GM19397 (cell line): ENCODE measurements around the gene ERC2.
"Not testable (repeated sequence)": the region's sequence is repeated elsewhere in the genome, so short reads cannot be mapped to it uniquely, and the experiment has no call there.

Source experiments
- ATAC-seq: cut with Tn5 transposase; IDR thresholded peaks from one replicate; pipeline ENCODE4 v1.9.1; 2021; ENCODE audit warnings: mild to moderate bottlenecking, moderate library complexity; ENCODE audit not compliant: unreplicated experiment

Gene ERC2

DNA sequence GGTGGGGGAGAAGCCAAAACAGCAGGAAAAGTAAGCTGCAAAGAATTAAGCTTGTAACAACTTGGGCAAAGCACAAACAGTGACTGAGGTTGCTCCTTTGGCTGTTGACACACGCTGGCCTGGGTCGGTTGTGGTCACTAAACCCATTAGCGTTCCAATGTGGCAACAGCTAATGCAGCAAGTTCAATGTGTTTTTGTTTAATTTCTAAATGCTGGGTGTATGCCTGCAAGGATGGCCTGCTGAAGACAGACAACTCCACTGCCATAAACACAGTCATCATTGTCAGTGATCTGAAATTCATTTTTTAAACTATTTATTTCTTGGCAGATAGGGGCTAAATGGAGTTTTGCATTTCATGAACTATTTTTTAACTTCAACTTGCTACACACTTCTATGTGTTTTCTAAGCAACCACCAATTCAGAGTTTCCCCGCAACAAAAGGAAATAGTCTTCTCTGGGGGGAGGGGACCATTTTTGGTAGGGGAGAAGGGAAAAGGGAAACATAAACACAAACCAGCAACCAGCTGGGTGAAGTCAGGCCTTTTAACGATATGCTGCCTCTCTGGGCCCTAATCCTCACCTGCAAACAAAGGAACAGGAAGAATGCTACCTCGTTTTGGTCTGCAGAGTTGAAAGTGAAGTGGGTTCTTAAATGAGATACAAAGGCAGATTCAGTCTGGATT is 946.4 kb downstream of the ERC2 start:
- no peak for ATAC-seq

DNA sequence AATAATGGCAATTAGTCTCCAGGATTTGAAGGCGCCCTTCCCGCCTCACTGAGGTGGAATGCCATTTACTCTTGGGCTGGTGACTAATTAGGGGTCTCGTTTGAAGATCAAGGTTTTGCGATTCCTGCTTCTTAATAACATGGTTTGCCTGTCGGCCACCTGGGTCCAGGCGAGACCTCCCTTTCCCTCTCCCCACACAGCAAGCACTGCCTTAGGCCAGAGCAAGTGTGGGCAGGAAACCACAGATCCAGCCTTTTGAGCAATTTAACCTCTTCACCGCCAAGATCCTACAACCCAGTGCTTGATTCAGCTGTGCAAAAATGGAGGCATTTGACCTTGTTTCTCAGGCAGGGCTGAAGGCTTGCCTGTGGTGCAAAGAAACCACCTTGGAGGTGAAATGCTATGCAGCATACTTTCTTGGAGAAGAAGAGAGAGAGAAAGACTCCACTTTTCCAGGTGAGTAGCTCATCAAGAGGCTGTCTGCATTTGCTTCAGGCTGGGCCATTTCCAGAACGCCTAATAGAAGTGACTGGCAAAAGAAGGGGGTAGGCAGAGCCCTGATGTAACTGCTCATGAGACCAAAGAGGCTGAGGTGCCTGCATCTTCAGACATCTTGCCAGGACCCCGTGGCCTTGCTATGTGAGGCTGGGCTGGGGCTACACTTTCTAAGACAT is 947.1 kb downstream of the ERC2 start:
- no peak for ATAC-seq

DNA sequence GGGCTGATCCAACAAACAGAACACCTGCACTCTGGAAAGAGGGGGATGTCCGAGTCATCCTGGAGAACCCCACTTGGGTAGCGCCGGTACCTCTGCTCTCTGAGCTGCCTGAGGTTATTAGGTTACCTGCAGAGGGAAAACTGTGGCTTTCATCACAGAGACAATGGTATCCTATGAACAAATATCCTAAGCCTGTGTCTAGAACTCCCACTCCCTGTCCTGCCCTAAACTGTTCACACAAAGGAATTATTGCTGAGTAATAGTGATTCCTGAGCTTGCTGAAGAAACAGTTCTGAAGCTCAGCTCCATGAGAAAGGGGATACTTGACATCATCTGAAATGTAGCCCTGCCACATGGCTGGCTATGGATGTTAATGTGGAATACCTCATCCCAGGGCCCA is 949.2 kb downstream of the ERC2 start:
- ATAC-seq: no peak

- no peak for ATAC-seq
Measured at GRCh38 chr3:55518451-55518850, 949.8 kb downstream of the ERC2 start.

- ATAC-seq: no peak
Measured at GRCh38 chr3:55516392-55517030, 951.8 kb downstream of the ERC2 start.

DNA sequence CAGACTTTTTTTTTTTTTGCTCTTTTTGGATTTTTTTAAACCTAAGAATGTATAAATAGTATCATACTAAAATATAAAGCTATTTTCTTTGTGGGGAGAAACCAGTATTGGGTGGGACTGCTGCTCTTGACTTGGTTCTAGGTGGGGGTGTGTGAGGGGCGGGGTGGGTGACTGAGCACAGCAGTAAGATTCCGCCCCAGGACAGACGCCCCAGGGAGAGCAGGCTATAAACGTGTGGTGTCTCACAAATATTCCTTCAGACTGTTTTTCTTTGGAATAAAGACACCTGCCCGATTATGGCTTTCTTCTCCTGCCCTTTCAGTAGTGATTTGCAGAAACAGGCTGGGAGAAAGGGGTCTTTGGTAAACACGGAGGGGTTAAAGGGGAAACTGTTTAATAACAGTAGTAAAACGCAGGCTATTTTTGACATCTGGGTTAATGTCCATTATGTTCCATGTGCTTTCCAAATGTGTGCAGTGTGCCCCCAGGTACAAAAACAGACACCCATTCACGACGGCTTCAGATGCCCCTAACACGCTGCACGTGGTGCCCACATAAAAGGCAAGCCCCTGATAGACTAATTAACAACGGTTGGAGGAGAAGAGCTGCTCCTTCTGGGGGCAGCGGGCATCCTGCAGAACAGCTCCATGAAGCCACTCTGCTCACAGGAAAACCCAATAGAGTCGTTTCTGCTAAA is 952.6 kb downstream of the ERC2 start:
- ATAC-seq: no peak

- no peak for ATAC-seq
Measured at GRCh38 chr3:55514962-55515361, 953.3 kb downstream of the ERC2 start.

DNA sequence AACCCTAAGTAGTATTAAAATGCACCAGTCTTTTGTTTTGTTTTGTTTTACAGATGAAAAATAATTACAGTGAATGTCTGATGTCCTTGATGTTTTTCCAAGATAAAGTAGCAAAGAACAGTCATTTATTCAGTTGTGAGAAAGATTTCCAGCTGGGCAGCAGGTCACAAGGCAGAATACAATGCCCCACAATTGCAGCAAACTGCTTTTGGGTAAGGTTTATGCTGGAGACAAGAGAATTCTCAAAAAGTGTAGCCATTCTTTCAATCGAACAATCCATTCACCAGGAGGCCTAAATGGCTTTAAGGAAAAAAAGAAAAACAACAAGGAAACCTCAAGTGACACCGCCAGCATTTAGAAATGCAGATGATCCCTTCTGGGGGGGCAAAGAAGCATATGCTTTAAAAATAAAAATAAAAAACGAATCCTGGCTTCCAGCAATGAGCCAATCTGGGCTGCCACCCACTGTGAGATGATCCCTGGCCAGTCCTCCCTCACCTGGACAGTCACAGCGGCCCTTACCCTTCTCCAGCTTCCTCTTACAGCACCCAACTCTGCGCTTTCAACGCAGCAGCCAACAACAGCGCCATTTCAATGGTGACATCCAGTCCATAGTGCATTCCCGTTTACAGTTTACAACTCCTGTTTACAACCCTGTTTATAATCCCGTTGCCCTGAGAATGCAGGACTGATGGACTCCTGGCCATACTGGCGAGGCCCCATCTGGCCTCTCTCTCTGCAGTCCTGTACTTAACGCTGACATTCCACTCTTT is 955.5 kb downstream of the ERC2 start:
- no peak for ATAC-seq

GRCh38 chr3:55511895-55512570 is 956.2 kb downstream of the ERC2 start:
- no peak for ATAC-seq

- no peak for ATAC-seq
Measured at GRCh38 chr3:55508335-55508734, 959.9 kb downstream of the ERC2 start.

DNA sequence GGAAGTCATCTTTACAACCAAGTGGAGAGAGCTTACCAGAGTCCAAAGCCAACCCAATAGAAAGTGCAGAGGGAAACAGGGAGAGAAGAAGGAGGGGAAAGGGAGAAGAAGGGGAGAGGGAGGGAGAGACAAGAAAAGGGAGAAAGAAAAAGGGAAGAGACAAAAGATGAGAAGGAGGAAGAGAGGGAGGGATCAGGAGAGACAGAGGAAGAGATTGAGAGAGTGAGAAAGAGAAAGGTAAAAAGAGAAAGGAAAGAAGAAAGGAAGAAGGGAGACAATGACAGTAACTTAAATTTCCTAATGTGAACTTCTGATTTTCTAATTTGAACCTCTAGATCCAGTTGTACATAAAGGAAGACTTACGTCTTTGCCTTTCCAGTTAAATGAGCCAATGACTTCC is 960.5 kb downstream of the ERC2 start:
- no peak for ATAC-seq

DNA sequence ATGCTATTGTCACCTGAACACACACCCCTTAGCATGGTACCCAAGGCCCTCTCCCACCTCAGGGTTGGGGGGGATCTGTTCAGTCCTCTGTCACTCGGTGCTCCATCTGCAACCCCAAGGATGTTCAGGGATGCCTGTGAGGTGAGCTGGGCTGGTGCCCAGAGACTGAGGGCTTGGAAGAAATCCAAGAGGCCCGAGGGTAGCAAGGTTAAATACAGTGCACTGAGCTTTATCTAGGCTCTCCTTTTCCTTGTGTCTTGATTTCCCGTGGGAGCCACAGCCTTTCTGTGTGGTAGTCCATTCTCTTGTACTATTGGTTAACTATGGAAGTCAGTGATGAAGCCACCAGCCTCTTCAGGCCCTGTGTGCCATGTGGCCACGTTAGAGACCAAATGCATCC is 962.5 kb downstream of the ERC2 start:
- no peak for ATAC-seq

DNA sequence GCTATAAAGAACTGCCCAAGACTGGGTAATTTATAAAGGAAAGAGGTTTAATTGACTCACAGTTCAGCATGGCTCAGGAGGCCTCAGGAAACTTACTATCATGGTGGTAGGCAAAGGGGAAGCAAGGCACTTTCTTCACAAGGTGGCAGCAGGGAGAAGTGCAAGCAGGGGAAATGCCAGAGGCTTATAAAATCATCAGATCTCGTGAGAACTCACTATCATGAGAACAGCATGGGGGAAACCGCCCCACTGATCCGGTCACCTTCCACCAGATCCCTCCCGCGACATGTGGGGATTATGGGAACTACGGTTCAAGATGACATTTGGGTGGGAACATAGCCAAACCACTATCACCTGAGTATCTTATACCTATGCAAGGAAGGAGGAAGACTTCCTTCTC is 963.2 kb downstream of the ERC2 start:
- ATAC-seq: not testable (repeated sequence)

DNA sequence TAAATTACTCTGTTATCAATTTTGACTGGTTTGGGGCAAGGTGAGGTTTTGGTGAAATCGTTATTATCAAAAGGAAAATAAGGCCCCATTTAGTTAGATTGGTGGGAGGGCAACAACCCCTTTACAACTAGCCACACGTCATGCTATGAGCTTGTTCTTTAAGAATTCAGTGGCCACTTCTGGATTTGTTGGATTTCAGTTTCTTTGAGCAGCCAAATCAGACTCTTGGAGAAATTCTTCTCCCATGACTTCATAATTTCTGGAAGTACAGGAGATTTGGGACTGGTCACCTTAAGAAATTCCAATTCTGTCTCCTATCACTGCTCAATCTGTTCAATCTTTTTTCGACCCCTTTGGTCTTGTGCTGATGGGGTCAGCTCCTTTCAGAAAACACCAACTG is 966.4 kb downstream of the ERC2 start:
- ATAC-seq: no peak

DNA sequence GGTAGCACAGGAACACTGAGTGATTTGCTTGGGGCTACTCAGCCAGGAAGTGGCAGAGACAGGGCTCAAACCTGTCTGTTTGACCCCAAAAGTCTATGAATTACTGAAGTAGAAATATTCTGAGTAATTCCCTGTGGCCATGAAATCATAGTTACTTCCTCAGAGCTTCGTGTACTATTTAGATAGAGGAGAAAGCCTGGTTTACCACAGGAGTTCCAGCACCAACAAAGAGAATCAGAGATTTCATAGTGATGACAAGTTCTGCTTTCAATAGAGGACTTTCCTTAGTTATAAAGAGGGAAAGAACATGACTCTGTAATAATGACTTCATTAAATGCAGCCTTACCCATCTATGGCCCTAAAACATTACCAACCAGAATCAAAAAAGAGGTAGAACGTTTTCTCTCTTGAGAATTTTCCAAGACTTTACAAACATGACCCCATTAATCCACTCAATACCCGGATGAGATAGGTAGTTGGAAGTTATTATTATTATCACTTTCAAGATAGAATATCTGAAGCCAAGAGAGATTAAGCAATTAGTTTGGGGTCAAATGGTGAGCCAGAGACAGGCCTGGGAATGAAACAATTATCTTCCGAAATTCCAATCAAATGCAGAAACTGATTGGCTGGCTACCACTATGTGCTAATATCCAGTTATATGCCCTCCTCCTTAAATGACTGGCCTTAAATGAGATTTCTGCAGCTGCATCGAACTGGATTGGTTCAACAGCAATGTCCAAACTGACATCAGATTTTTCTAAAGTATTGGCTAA is 967.5 kb downstream of the ERC2 start:
- no peak for ATAC-seq

DNA sequence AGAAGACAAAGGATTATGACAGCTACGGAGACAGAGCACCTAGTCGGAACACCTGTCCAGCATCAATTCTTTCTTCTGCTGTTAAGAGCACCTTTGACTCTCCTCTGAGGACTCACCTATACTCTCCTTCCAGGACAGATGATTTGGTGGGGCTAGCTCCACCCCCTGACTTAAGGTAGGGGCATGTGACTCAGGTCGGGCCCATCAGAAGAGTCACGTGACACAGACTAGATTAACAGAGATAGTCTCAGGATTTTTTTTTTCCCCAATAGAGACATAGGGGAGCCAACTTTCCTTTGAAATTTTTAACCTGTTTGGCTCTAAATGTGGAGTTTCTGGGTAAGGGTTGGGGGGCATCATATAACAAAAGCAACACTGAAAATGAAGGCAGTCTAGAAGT is 969.7 kb downstream of the ERC2 start:
- ATAC-seq: no peak

GRCh38 chr3:55497250-55497649 is 971.0 kb downstream of the ERC2 start:
- ATAC-seq: no peak

DNA sequence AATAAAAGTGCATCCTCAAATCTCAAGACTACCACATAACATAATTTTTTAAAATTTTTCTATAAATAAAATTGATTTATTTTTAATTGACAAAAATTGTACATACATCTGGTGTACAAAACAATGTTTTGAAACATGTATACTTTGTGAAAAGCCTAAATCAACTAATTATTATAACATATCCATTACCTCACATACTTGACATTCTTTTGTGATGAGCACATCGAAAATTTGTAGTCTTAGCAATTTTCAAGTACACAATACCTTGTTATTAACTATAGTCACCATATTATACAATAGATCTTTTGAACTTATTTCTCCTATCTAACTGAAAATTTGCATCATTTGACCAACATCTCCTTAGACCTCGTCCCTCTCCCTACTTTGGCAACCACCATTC is 973.3 kb downstream of the ERC2 start:
- no peak for ATAC-seq

GRCh38 chr3:55492976-55493375 is 975.3 kb downstream of the ERC2 start:
- ATAC-seq: no peak
